CD4-positive, alpha-beta T cell treated with Interleukin-12 subunit alpha and Interleukin-12 subunit beta, for 1 hour (primary cell): ENCODE measurements around the gene OR2W1.

Source experiments
- DNase-seq: peaks from one replicate; pipeline ENCODE4 v3.0.0-alpha.2; 2020

The OR2W1 gene

DNA sequence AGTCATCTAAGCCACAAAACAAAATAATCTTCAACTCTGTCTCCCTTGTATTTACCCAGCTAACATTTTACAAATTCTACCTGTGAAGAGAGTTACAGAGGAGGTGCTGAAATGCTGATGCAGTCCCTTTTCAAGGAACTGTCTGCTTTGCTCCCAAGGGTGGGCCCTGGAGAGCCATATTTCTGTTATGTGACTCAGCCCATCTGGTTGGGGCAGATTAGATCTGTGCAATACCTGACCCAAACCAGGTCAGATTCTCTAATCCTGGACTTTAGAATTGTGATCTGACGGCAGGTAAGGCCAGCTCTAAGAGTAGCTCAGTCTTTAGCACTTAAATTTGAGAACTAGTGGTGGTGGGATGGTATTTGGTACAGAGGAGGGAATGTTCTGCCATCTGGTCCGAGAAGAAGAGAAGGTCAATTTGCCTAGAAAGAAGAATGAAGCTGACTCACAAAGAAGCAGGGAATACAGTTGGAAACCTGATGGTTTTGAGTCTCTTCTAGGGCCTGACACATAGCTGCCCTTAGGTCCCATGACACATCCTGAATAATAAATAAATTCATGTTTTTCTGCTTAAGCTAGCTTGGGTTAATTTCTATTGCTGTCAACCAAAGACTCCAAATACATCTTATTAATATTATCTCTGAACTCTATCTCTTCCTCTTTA lies 48.0 kb downstream of the OR2W1 start:
- DNase-seq = no peak

- DNase-seq = no peak
These were observed 49.8 kb downstream of the OR2W1 start for GRCh38 chr6:28995093-28995650.
